HG02973 (cell line): ENCODE results near the gene ATP9B.

Experiments
- ATAC-seq: cut with Tn5 transposase; IDR thresholded peaks from one replicate; pipeline ENCODE4 v1.9.1; 2021; ENCODE audit warnings: moderate library complexity; ENCODE audit not compliant: unreplicated experiment

ATP9B gene

GRCh38 chr18:79422783-79423165, 353.6 kb downstream of the ATP9B start:
- ATAC-seq: no peak

GRCh38 chr18:79423211-79424007, 354.2 kb downstream of the ATP9B start:
- ATAC-seq: no peak

- ATAC-seq: no peak
These were observed 354.9 kb downstream of the ATP9B start for GRCh38 chr18:79424008-79424565.

- ATAC-seq: no peak
These were observed 355.8 kb downstream of the ATP9B start for GRCh38 chr18:79424880-79425568.

- no peak for ATAC-seq
These were observed 356.3 kb downstream of the ATP9B start for GRCh38 chr18:79425569-79425886.

GRCh38 chr18:79426376-79427300, 357.4 kb downstream of the ATP9B start:
- ATAC-seq: no peak

GRCh38 chr18:79427368-79428225, 358.4 kb downstream of the ATP9B start:
- no peak for ATAC-seq
